Peyer's patch (tissue), 4 donors: Measurements from ENCODE around the gene DDRGK1.

Source experiments
- POLR2A ChIP-seq, 2 donors: fragments of 450-650 bp; IDR thresholded peaks; one replicate each; pipeline ENCODE4 v1.5.1; 2017; ENCODE audit warnings: antibody characterized with exemption in 2 of 2, mild to moderate bottlenecking in 2 of 2, moderate library complexity in 2 of 2
- TF ChIP-seq, protein P1 (sequence below), 6 experiments: fragments of 450-650 bp in 4 of 6; fragments of 200-600 bp in 2 of 6; sonication (generic) in 1 of 6; IDR thresholded peaks; one replicate each; pipeline ENCODE4 v1.5.1; 2017 to 2019; ENCODE audit warnings: antibody characterized with exemption in 6 of 6, mild to moderate bottlenecking in 3 of 6, moderate library complexity in 1 of 6

DNA sequence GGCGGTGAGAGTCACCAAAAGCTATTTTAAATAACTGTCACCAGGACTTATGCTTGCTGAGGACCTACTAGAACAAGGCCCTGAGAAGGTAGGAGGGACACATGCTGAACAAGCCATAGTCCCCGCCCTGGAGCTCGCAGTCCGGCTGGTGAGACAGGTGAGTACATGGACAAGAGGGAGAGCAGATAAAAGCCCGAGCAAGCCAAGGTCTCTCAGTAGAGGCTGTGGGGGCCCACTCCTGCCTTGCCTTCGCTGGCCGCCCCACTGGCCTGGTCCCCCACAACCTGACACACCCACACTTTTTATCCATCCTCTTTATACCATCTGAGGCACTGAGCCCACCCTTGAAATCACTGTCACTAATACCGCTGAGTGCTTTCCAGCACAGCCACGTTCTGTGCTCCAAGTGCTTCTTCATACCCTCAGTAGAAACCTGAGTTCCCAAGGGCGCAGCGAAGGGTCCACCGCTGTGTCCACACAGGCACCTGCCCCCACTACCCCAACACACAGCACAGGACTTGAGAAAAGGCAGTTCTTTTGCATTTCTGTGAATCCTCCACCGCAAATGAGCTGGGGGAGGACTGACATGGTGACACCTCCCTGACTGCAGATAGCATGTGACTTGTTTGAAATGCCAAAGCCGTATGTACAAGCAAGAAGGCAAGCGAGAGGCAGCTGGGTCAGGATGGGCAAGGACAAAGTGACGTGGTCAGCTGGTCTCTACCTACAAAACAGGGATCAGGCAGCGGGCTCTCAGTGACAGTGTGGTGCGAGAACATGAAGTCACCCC lies 12.1 kb downstream of the DDRGK1 start:
- TF ChIP-seq, protein P1, sequence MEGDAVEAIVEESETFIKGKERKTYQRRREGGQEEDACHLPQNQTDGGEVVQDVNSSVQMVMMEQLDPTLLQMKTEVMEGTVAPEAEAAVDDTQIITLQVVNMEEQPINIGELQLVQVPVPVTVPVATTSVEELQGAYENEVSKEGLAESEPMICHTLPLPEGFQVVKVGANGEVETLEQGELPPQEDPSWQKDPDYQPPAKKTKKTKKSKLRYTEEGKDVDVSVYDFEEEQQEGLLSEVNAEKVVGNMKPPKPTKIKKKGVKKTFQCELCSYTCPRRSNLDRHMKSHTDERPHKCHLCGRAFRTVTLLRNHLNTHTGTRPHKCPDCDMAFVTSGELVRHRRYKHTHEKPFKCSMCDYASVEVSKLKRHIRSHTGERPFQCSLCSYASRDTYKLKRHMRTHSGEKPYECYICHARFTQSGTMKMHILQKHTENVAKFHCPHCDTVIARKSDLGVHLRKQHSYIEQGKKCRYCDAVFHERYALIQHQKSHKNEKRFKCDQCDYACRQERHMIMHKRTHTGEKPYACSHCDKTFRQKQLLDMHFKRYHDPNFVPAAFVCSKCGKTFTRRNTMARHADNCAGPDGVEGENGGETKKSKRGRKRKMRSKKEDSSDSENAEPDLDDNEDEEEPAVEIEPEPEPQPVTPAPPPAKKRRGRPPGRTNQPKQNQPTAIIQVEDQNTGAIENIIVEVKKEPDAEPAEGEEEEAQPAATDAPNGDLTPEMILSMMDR (IDR thresholded peaks at IDR 0.05), result no peak
- no peak for TF ChIP-seq POLR2A (IDR thresholded peaks at IDR 0.05)
